ENCODE data around the gene PACRG.

- TF ChIP-seq YY1 (IDR thresholded peaks at IDR 0.05; ENCODE audit: insufficient read depth, insufficient read length) (no peak), ZNF274 (IDR thresholded peaks at IDR 0.05; ENCODE audit: low read depth, low read length) (no peak), SUZ12 (IDR thresholded peaks at IDR 0.05; ENCODE audit: extremely low read depth, insufficient read depth, insufficient read length) (no peak)
These were observed 438.7 kb downstream of the PACRG start for GRCh38 chr6:163166507-163166906.

Measured in NT2/D1 (cell line).